HepG2 (cell line): ENCODE results near the gene RASL10B. TPM values are rescaled to one million over a fixed set of nuclear protein-coding genes. Genes with fewer than 3 reads are reported as not detected.
A peak's percentile ranks its signal among the peaks of the same experiment; 100 is the strongest.

Experiments
- ATAC-seq: fragments of 200-7000 bp; cut with Tn5 transposase; 3 replicates; pipeline ENCODE4 v1.9.1; 2020; ENCODE audit warnings: mild to moderate bottlenecking, moderate library complexity
- BruUV-seq: library from RNA; stranded (reverse); fragments of 400-500 nt; replicated peaks from 2 replicates; lab custom pipeline; 2021; lab: Mats Ljungman, UMichigan
- CTCF ChIA-PET: fragments of 300-600 bp; formaldehyde crosslinking; extraction: SDS; loops from one replicate; lab custom pipeline; 2021; ENCODE audit warnings: low total read pairs, inconsistent platforms, low intra/inter-chr PET ratio; lab: Yijun Ruan, JAX
- POLR2A ChIA-PET: fragments of 350-600 bp; sonication (Branson Sonifier 250); formaldehyde crosslinking; loops from one replicate; lab custom pipeline; 2020; ENCODE audit warnings: antibody characterized with exemption, inconsistent platforms; lab: Yijun Ruan, JAX
- DNase-seq: peaks from one replicate; pipeline ENCODE4 v3.0.0-alpha.2; 2015; ENCODE audit warnings: low spot score
- FAIRE-seq: peaks from 3 replicates; lab custom pipeline; 2011; peaks lifted over from hg19 to GRCh38; lab: Jason Lieb, UNC
- H2AFZ ChIP-seq: one replicate; pipeline ENCODE4 v1.6.1; 2011; ENCODE audit warnings: low read length, inconsistent platforms
- H3K27ac ChIP-seq: fragments of 300-600 bp; 3 replicates; pipeline ENCODE4 v1.8.0; 2011; ENCODE audit warnings: mixed run types, mild to moderate bottlenecking, mixed read lengths, low read length, inconsistent platforms; ENCODE audit not compliant: insufficient read depth; ENCODE audit errors: extremely low read length
- H3K27me3 ChIP-seq, 2 experiments: fragments of 200-600 bp in 1 of 2; 2 replicates in 1 of 2; 3 replicates in 1 of 2; pipeline versions ENCODE4 v1.6.0 to v1.8.0; 2011; ENCODE audit warnings: low read length in 2 of 2, mild to moderate bottlenecking in 2 of 2, moderate library complexity in 2 of 2, inconsistent platforms in 1 of 2; ENCODE audit not compliant: insufficient read depth in 2 of 2, control insufficient read depth in 1 of 2
- H3K36me3 ChIP-seq, 2 experiments: fragments of 200-600 bp in 1 of 2; replicated peaks in 1 of 2; 2 replicates in 1 of 2; 3 replicates in 1 of 2; pipeline versions ENCODE4 v1.5.1 to v1.8.0; 2011; ENCODE audit warnings: low read length in 2 of 2, inconsistent platforms in 1 of 2; ENCODE audit not compliant: insufficient read depth in 2 of 2, control insufficient read depth in 1 of 2
- H3K4me1 ChIP-seq: 2 replicates; pipeline ENCODE4 v1.5.1; 2012; ENCODE audit warnings: low read length, inconsistent platforms; ENCODE audit not compliant: insufficient read depth
- H3K4me2 ChIP-seq: 2 replicates; pipeline ENCODE4 v1.6.0; 2011; ENCODE audit warnings: low read depth, low read length, inconsistent platforms
- H3K4me3 ChIP-seq, 3 experiments: fragments of 200-600 bp in 1 of 3; sonication (generic), shearing (Covaris generic) in 1 of 3; replicated peaks in 1 of 3; 2 replicates each; pipeline ENCODE4 v1.5.1; 2011 to 2016; ENCODE audit warnings: low read length in 3 of 3, inconsistent platforms in 2 of 3, low read depth in 2 of 3, mild to moderate bottlenecking in 2 of 3, control low read depth in 1 of 3, mixed read lengths in 1 of 3; ENCODE audit not compliant: insufficient read depth in 1 of 3
- H3K79me2 ChIP-seq: one replicate; pipeline ENCODE4 v1.6.1; 2011; ENCODE audit warnings: low read length, inconsistent platforms; ENCODE audit not compliant: insufficient read depth
- H3K9ac ChIP-seq: 2 replicates; pipeline ENCODE4 v1.6.0; 2011; ENCODE audit warnings: mild to moderate bottlenecking, low read depth, low read length, inconsistent platforms; ENCODE audit not compliant: insufficient read depth
- H3K9me3 ChIP-seq: 2 replicates; pipeline ENCODE4 v1.5.1; 2012; ENCODE audit warnings: mild to moderate bottlenecking, low read length
- H4K20me1 ChIP-seq: 2 replicates; pipeline ENCODE4 v1.6.0; 2011; ENCODE audit warnings: inconsistent platforms, mild to moderate bottlenecking, low read length, moderate library complexity; ENCODE audit not compliant: insufficient read depth
- BRD4 ChIP-seq: sonication (generic); formaldehyde crosslinking; IDR thresholded peaks from 2 replicates; pipeline ENCODE4 v1.4.0; 2020; ENCODE audit warnings: missing genetic modification reagents
- HNRNPLL ChIP-seq: fragments of 200-400 bp; formaldehyde crosslinking; IDR thresholded peaks from 2 replicates; pipeline ENCODE4 v1.6.1; 2017; ENCODE audit warnings: mild to moderate bottlenecking, low read depth, low read length; ENCODE audit not compliant: poor library complexity, severe bottlenecking
- MYC ChIP-seq: sonication (generic); formaldehyde crosslinking; IDR thresholded peaks from 2 replicates; pipeline ENCODE4 v1.9.0; 2021; ENCODE audit warnings: missing genetic modification reagents, borderline replicate concordance
- SALL1 ChIP-seq: sonication (generic); formaldehyde crosslinking; IDR thresholded peaks from 2 replicates; pipeline ENCODE4 v1.8.0; 2022; ENCODE audit warnings: mild to moderate bottlenecking, missing genetic modification reagents
- SIX4 ChIP-seq: sonication (generic); formaldehyde crosslinking; IDR thresholded peaks from 2 replicates; pipeline ENCODE4 v1.4.0; 2020; ENCODE audit warnings: missing genetic modification reagents
- ZNF687 ChIP-seq: sonication (generic); formaldehyde crosslinking; IDR thresholded peaks from 2 replicates; pipeline ENCODE4 v1.5.1; 2020; ENCODE audit warnings: mild to moderate bottlenecking, missing genetic modification reagents, moderate library complexity
- ZNF768 ChIP-seq: sonication (generic); formaldehyde crosslinking; IDR thresholded peaks from 2 replicates; pipeline ENCODE4 v1.4.0; 2020; ENCODE audit warnings: missing genetic modification reagents
- WGBS: methylation state at CpG from one replicate; pipeline ENCODE4 v1.1.6; 2017; ENCODE audit warnings: low lambda C conversion rate; 5-methylcytosine and 5-hydroxymethylcytosine counted together
- in situ Hi-C: cut with HindIII; loops from 2 replicates; pipeline ENCODE4 v1.10.0; 2017; ENCODE audit warnings: low pct_unique_long_range_greater_than_20kb; ENCODE audit not compliant: extremely low pct_ligation_motif_present
- intact Hi-C: fragments of 100-400 bp; cut with micrococcal nuclease; formaldehyde crosslinking; loops from one replicate; pipeline ENCODE4 v1.10.0; 2022; ENCODE audit not compliant: unreplicated experiment
- polyA plus RNA-seq, 8 experiments: library from polyadenylated mRNA; depleted of rRNA in 3 of 8; stranded (reverse) in 7 of 8; unstranded in 1 of 8; fragments of >200 nt; fragmentation: Illumina TruSeq in 4 of 8; extraction: Trizol in 4 of 8; gene quantifications; 2 replicates each; pipeline versions ENCODE4 v1.2.1 to v1.2.3, GENCODE V29; 2011 to 2016; ENCODE audit warnings: low read depth in 4 of 8, missing spikeins in 1 of 8, mixed read lengths in 1 of 8; ENCODE audit not compliant: insufficient read depth in 1 of 8
- total RNA-seq, 5 experiments: library from RNA; depleted of rRNA; stranded (reverse); fragments of >200 nt; fragmentation: Illumina TruSeq; extraction: Trizol; gene quantifications; 2 replicates each; pipeline ENCODE4 v1.2.3, GENCODE V29; 2016; ENCODE audit warnings: low read depth in 1 of 5
- TF ChIP-seq, protein P1 (sequence below): sonication (generic); formaldehyde crosslinking; IDR thresholded peaks from 2 replicates; pipeline ENCODE4 v1.5.0; 2020; ENCODE audit warnings: mild to moderate bottlenecking, missing genetic modification reagents, moderate library complexity

Gene RASL10B
- total and polyA plus RNA-seq, 2 of the 13 experiments (the other 11 are each of a cell fraction or from before 2014, with no cell fraction given) = 8.8 to 11.0 TPM

GRCh38 chr17:35749560-35750412 is 18.3 kb downstream of the RASL10B start:
- BruUV-seq = no TSS peak
- Histone ChIP-seq H3K27me3 (peaks cover 3 to 70% of the 10 kb centered on the region in 2 experiments; a peak in 4 of 5 replicates), H3K36me3 (no peaks in the 10 kb centered on the region), H2AFZ (no peak overlapping the region), H3K79me2 (no peaks in the 10 kb centered on the region), H4K20me1 (no peaks in the 10 kb centered on the region), H3K4me2 (peak overlapping the region; percentile 69), H3K27ac (no peak overlapping the region), H3K4me3 (peak overlapping the region; percentile 19 to 66 (median 37); a peak in 4 of 6 replicates), H3K9me3 (no peaks in the 10 kb centered on the region), H3K4me1 (peaks cover 21% of the 10 kb centered on the region), H3K9ac (no peak overlapping the region)
- WGBS = 6% methylated on average over 20 of the region's 35 CpGs
- no peak for DNase-seq
- in situ Hi-C loops = loop anchor here (5.0 to 25.0 kb wide), 3 partner anchors 137 to 437 kb away; no protein-coding TSS in a partner anchor
- POLR2A ChIA-PET = no interaction called here
- intact Hi-C loops = loop anchor here (5.0 kb wide), 1 partner anchor 192 kb away; no protein-coding TSS in a partner anchor
- no peak for FAIRE-seq
- peak; percentile 8; the same call in 1 of the 3 replicates for ATAC-seq
- TF ChIP-seq SALL1 (CRISPR knock-in tag) = peak; percentile 17; the same call in 1 of the 2 replicates
- TF ChIP-seq BRD4 (CRISPR knock-in tag) = no peak
- TF ChIP-seq ZNF768 = peak; percentile 19; the same call in 1 of the 2 replicates
- no peak for TF ChIP-seq SIX4 (CRISPR knock-in tag)
- TF ChIP-seq HNRNPLL = peak; percentile 31
- TF ChIP-seq MYC (CRISPR knock-in tag) = peak; percentile 19; the same call in 1 of the 2 replicates
- TF ChIP-seq, protein P1, sequence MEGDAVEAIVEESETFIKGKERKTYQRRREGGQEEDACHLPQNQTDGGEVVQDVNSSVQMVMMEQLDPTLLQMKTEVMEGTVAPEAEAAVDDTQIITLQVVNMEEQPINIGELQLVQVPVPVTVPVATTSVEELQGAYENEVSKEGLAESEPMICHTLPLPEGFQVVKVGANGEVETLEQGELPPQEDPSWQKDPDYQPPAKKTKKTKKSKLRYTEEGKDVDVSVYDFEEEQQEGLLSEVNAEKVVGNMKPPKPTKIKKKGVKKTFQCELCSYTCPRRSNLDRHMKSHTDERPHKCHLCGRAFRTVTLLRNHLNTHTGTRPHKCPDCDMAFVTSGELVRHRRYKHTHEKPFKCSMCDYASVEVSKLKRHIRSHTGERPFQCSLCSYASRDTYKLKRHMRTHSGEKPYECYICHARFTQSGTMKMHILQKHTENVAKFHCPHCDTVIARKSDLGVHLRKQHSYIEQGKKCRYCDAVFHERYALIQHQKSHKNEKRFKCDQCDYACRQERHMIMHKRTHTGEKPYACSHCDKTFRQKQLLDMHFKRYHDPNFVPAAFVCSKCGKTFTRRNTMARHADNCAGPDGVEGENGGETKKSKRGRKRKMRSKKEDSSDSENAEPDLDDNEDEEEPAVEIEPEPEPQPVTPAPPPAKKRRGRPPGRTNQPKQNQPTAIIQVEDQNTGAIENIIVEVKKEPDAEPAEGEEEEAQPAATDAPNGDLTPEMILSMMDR = 0 out of 2 replicates have a peak, but pooled peaks have one; percentile 5
- peak; percentile 38 for TF ChIP-seq ZNF687 (CRISPR knock-in tag)
- CTCF ChIA-PET = no interaction called here
